HG03103 (cell line): ENCODE results near the gene FAF1.
"Not testable (repeated sequence)": the region's sequence is repeated elsewhere in the genome, so short reads cannot be mapped to it uniquely, and the experiment has no call there.

Source experiments
- ATAC-seq: cut with Tn5 transposase; IDR thresholded peaks from one replicate; pipeline ENCODE4 v1.9.1; 2021; ENCODE audit warnings: low read depth; ENCODE audit not compliant: unreplicated experiment

Gene FAF1

GRCh38 chr1:50917138-50918137 lies 42.6 kb downstream of the FAF1 start:
- peak; percentile 61 for ATAC-seq

DNA sequence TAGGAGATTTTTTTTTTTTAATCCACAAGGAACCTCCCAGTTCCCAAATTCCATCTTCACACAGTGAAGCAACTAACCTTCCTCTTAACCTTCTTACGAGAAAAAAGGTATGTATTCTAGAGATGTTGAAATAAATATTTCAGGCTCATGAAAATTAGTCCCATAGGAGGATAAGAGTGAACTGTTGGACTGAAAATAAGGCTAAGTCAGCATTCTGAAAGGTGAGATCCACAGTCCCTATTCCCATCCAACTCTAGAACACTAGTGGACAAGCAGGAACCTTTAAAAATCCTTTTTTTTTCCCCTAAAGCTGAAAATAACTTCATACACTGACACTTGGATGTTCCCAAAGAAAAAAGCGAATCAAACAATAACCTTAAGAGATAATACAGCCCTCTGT lies 44.4 kb downstream of the FAF1 start:
- no peak for ATAC-seq

DNA sequence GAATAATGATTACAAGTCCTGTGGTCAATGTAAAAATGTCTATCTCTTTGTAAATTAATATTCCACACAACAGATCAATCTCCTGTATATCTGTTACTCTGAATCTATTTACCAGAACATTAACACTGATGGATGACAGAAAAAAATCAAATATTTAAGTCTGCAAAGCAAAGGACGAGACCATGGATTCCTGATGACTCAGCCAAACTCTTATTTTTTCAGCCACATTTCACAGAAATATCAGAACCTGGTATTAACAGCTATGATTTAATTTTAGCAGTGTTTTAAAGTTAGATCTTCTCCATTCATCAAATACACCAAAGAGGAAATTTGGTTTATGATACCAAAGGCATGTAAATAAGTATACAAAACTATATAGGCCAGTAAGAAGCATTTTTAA lies 46.1 kb downstream of the FAF1 start:
- ATAC-seq, result no peak

DNA sequence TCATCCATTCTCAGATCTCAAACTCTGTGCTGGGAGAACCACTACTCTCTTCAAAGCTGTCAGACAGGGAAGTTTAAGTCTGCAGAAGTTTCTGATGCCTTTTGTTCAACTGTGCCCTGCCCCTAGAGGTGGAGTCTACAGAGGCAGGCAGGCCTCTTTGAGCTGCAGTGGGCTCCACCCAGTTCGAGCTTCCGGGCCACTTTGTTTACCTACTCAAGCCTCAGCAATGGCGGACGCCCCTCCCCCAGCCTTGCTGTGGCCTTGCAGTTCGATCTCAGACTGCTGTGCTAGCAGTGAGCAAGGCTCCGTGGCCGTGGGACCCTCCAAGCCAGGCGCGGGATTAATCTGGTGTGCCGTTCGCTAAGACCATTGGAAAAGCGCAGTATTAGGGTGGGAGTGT lies 49.7 kb downstream of the FAF1 start:
- ATAC-seq, result not testable (repeated sequence)

DNA sequence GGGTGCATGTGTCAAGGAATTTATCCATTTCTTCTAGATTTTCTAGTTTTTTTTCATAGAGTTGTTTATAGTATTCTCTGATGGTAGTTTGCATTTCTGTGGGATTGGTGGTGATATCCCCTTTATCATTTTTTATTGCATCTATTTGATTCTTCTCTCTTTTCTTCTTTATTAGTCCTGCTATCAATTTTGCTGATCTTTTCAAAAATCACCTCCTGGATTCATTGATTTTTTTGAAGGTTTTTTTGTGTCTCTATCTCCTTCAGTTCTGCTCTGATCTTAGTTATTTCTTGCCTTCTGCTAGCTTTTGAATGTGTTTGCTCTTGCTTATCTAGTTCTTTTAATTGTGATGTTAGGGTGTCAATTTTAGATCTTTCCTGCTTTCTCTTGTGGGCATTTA lies 52.5 kb downstream of the FAF1 start:
- ATAC-seq, result not testable (repeated sequence)

DNA sequence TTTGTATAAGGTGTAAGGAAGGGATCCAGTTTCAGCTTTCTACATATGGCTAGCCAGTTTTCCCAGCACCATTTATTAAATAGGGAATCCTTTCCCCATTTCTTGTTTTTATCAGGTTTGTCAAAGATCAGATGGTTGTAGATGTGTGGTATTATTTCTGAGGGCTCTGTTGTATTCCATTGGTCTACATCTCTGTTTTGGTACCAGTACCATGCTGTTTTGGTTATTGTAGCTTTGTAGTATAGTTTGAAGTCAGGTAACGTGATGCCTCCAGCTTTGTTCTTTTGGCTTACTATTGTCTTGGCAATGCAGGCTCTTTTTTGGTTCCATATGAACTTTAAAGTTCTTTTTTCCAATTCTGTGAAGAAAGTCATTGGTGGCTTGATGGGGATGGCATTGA lies 54.0 kb downstream of the FAF1 start:
- ATAC-seq, result not testable (repeated sequence)

- ATAC-seq, result no peak
These were observed 57.6 kb downstream of the FAF1 start for GRCh38 chr1:50902419-50902818.

DNA sequence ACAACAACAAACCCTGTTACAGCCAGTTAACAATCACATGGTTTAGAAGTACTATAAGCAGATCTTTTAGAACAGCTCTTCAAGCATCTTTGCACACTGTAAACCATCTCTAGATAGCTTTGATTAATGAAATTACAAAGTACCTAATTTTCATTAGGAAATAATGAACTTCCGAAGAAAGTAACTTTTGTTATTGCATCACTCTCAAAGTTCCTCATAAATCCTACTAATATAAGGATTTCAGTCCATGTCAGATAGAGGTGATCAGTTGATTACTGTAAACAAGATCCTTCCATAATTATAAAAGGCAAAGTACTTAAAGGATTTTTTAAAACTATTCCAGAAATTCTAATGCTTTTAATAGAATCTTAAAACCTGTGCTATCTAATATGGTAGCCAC lies 58.2 kb downstream of the FAF1 start:
- no peak for ATAC-seq

GRCh38 chr1:50898773-50899172 lies 61.3 kb downstream of the FAF1 start:
- ATAC-seq, result no peak

GRCh38 chr1:50894340-50894739 lies 65.7 kb downstream of the FAF1 start:
- ATAC-seq, result no peak

DNA sequence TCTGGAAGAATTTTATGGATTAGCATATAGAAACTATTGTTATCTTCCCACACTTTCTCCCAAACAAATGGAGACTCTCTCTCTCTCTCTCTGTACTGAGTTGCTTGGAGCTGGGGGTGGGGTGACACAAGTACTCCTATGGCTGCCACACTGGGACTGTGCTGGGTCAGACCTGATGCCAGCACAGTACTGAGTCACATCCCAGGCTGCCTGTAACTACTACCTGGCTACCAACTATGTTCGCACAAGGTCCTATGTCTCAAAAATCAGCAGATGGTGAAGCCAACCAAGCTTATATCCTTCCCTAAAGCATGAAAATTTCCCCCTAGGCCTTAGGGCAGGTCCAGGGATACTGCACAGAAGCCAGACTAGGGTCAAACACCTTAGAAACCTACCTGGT lies 66.6 kb downstream of the FAF1 start:
- ATAC-seq, result no peak

DNA sequence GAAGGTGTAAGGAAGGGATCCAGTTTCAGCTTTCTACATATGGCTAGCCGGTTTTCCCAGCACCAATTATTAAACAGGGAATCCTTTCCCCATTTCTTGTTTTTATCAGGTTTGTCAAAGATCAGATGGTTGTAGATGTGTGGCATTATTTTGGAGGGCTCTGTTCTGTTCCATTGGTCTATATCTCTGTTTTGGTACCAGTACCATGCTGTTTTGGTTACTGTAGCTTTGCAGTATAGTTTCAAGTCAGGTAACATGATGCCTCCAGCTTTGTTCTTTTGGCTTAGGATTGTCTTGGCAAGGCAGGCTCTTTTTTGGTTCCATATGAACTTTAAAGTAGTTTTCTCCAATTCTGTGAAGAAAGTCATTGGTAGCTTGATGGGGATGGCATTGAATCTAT lies 72.5 kb downstream of the FAF1 start:
- not testable (repeated sequence) for ATAC-seq

GRCh38 chr1:50880373-50880772 lies 79.7 kb downstream of the FAF1 start:
- ATAC-seq, result no peak

- no peak for ATAC-seq
These were observed 80.9 kb downstream of the FAF1 start for GRCh38 chr1:50879137-50879536.

DNA sequence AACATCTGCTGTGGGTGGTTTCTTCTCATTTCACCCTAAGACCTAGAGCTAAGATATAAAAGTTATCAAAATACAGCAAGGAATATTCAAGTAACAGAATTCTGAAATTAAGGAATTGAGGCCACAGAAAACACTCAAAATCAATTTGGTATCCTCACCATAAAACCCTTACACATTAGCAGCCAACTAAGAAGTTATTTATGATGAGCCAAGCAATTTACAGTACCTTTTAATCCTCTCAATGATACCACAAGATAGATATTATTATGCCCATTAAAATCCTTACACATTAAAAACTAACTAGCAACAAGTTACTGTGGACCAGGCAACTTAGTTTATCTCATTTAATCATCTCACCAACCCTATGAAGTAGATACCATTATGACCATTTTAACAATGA lies 81.6 kb downstream of the FAF1 start:
- ATAC-seq, result no peak

DNA sequence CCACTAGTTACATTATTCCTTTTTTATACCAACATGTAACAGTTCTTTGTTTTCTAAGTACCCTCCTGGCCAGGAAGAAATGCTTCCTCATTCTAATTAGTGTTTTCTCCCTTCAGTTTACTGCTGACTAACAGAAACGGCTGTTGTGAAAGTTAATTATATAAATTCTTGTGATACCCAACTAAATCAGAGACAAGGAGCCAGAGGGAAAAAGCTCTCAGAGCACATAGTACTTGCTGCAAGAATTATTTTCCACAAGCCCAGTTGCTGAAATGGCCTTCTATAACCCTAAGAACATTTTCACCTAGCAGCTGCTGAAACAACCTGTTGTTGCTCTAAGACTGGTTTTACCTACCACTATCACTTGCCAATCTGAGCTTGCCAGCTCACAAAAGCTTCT lies 82.4 kb downstream of the FAF1 start:
- ATAC-seq, result no peak

GRCh38 chr1:50873458-50874187 lies 86.4 kb downstream of the FAF1 start:
- ATAC-seq, result peak; percentile 95

DNA sequence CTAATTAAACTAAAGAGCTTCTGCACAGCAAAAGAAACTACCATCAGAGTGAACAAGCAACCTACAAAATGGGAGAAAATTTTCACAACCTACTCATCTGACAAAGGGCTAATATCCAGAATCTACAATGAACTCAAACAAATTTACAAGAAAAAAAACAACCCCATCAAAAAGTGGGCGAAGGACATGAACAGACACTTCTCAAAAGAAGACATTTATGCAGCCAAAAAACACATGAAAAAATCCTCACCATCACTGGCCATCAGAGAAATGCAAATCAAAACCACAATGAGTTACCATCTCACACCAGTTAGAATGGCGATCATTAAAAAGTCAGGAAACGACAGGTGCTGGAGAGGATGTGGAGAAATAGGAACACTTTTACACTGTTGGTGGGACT lies 95.2 kb downstream of the FAF1 start:
- ATAC-seq, result not testable (repeated sequence)

DNA sequence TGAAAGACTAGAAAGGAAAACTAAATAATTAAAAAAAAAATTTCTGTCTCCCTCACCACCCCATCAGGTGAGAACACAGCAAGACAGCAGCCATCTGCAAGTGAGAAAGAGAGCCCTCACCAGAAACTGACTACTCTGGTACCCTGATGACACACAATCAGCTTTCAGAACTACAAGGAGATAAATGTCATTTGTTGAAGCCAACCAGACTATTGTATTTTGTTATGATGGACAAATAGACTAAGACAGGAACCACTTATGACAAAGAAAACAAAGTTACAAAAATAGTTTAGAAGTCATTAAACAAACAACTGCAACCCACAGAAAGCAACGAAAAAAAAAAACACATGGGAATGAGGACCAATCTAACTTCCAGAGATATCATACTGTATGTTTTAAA lies 98.3 kb downstream of the FAF1 start:
- ATAC-seq, result no peak

GRCh38 chr1:50860702-50861101 lies 99.4 kb downstream of the FAF1 start:
- ATAC-seq, result no peak

- ATAC-seq, result no peak
These were observed 99.8 kb downstream of the FAF1 start for GRCh38 chr1:50860256-50860655.

DNA sequence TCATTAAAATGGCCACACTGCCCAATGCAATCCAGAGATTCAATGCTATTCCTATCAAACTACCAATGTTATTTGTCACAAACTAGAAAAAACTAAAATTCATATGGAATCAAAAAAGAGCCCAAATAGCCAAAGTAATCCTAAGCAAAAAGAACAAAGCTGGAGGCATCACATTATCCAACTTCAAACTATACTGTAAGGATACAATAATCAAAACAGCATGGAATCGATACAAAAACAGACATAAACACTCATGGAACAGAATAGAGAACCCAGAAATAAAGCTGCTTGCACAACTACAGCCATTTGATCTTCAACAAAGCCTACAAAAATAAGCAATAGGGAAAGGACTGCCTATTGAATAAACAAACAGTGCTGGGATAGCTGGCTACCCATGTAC lies 100.4 kb downstream of the FAF1 start:
- no peak for ATAC-seq
